Measurements from ENCODE around the gene ATXN7.
A peak's percentile ranks its signal among the peaks of the same experiment; 100 is the strongest.

Gene ATXN7

GRCh38 chr3:64021922-64022321 lies 158.3 kb downstream of the ATXN7 start:
- TF ChIP-seq, protein P1, sequence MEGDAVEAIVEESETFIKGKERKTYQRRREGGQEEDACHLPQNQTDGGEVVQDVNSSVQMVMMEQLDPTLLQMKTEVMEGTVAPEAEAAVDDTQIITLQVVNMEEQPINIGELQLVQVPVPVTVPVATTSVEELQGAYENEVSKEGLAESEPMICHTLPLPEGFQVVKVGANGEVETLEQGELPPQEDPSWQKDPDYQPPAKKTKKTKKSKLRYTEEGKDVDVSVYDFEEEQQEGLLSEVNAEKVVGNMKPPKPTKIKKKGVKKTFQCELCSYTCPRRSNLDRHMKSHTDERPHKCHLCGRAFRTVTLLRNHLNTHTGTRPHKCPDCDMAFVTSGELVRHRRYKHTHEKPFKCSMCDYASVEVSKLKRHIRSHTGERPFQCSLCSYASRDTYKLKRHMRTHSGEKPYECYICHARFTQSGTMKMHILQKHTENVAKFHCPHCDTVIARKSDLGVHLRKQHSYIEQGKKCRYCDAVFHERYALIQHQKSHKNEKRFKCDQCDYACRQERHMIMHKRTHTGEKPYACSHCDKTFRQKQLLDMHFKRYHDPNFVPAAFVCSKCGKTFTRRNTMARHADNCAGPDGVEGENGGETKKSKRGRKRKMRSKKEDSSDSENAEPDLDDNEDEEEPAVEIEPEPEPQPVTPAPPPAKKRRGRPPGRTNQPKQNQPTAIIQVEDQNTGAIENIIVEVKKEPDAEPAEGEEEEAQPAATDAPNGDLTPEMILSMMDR (IDR thresholded peaks at IDR 0.05; ENCODE audit: extremely low read depth, missing control alignments) = no peak
- no peak for DNase-seq (ENCODE audit: low spot score)

DNA sequence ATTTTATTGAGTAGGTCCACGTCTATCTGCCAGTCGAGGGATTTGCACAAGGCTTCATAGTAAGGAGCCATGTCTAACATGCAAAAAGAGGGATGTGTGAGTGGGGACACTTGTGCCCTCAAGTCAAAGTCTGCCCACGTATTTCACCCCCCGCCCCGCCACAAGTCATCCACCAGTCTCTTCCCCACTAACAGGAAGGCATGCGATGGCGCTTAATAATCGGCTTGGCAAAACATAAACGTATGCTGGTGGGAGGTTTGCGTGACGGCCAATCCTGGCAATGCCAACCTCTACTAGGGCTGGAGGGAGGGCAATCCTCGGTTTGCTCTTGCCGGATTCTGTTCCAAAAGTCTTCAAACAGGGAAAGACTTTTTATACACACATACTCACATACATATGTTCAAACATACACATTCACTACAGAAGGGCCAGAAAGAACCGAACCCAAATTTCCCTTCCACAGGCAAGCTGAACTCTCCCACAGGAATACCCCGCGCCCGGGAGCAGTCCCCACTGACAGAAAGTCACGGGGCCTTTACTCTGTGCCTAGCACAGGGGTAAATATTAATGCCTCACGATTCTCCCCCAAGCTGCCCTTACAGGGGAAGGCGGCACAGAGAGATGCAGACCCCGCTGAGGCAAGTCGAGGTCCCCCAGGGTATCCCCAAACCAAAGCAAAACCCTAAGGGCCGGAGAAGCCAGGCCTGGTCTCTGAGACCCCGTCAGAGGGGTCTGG lies 159.0 kb downstream of the ATXN7 start:
- TF ChIP-seq, protein P1 (IDR thresholded peaks at IDR 0.05; ENCODE audit: extremely low read depth, missing control alignments) = no peak
- DNase-seq (ENCODE audit: low spot score) = no peak

DNA sequence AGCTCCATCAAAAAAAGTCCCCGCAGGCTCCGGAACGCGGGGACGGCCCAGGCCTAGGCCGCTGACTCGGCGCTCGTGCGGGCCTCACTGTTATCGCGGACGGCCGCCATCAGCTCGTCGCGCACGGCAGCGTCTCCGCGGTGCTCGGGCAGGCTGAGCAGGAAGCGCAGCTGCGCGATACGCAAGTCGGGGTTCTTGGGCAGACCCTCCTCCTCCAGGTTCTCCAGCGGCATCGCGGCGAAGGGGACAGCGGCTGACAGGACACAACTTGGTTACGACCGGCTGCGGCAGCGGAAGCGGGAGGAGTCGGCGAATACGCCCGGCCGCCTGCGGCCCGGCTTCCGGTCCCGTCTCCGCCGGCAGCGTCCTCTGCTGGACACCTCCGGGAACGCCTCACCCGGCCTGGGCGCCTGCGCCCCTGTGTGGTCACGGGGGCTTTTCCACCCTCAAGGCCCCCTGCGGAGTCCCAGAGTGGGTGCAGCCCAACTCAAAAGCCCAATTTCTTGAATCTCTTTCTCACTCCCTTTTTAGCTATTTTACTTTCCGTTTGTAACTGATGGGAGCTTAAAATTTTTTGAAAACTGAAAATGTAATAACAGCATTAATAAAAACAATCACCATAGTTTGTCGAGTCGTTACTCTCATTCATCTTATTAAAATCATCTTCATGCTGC lies 159.7 kb downstream of the ATXN7 start, which contains the start of gene PSMD6:
Gene PSMD6, minus strand, starts transcription at position 308 of the 674 bp plus-strand sequence. Its CDS starts 75 bp downstream, at position 233.
- TF ChIP-seq, protein P1 (IDR thresholded peaks at IDR 0.05; ENCODE audit: extremely low read depth, missing control alignments) = peak; percentile 98

GRCh38 chr3:64023861-64024223 lies 160.2 kb downstream of the ATXN7 start:
- DNase-seq (ENCODE audit: low spot score) = no peak
- TF ChIP-seq, protein P1 (IDR thresholded peaks at IDR 0.05; ENCODE audit: extremely low read depth, missing control alignments) = no peak

More for the DNA sequence above, 159.7 kb downstream of the ATXN7 start, which contains the start of gene PSMD6:
- peak; percentile 87 for DNase-seq (ENCODE audit: low spot score)

GRCh38 chr3:64026346-64026745 lies 162.7 kb downstream of the ATXN7 start:
- TF ChIP-seq, protein P1 (IDR thresholded peaks at IDR 0.05; ENCODE audit: extremely low read depth, missing control alignments) = no peak
- DNase-seq (ENCODE audit: low spot score) = no peak

- TF ChIP-seq, protein P1 (IDR thresholded peaks at IDR 0.05; ENCODE audit: extremely low read depth, missing control alignments) = no peak
These were observed 164.0 kb downstream of the ATXN7 start for GRCh38 chr3:64027658-64028057.

GRCh38 chr3:64028754-64029153 lies 165.1 kb downstream of the ATXN7 start:
- TF ChIP-seq, protein P1 (IDR thresholded peaks at IDR 0.05; ENCODE audit: extremely low read depth, missing control alignments) = no peak
- no peak for DNase-seq (ENCODE audit: low spot score)

More at GRCh38 chr3:64027658-64028057, 164.0 kb downstream of the ATXN7 start:
- no peak for DNase-seq (ENCODE audit: low spot score)

Data from GM20000 (cell line).